ENCODE data around the gene FRAS1.

DNA sequence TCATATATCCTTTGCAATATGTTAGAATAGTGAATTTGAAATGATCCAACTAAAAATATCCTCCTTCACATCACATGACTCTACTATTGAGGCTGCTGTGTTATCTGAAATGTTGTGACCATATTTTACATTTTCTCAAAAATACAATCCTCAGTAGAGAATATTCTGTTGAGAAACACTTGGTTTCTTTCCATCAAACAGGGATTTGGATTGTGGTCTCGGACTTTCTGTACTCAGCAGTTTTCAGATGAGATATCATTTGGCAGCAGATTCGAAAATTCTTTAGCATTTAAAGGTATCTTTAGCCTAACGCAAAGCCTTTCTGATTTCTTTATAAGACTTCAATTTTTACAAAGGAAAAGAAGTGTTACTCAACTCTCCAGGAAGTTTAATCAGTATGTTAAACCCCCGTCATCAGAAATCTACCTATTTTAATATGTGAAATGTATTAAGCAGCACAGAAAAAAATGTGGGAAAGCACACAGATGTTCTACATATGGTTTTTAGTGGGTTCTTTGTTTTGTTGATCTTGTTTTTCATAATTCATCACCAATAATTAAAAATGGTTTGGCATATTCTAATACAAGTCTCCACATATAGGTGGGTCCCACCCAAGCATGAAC, 439.0 kb downstream of the FRAS1 start:
- no peak for TF ChIP-seq CTCF (IDR thresholded peaks at IDR 0.05)
- no peak for TF ChIP-seq POLR2A (IDR thresholded peaks at IDR 0.05)
